ENCODE results near the gene ZNF138. TPM values are rescaled to one million over a fixed set of nuclear protein-coding genes. Genes with fewer than 3 reads are reported as not detected.

ZNF138 gene
- total RNA-seq, 1 donor from 2014 or later = 61.2 TPM

GRCh38 chr7:64872351-64873154 lies 78.3 kb downstream of the ZNF138 start:
- peaks cover 45% of the 10 kb centered on the region for H3K9me3 Mint-ChIP-seq

GRCh38 chr7:64873155-64873500 lies 78.9 kb downstream of the ZNF138 start:
- H3K27me3 Mint-ChIP-seq (ENCODE audit: insufficient read depth, low read depth) = peaks cover 19% of the 10 kb centered on the region
- TF ChIP-seq EZH2phosphoT487 (IDR thresholded peaks at IDR 0.05) (no peak), CTCF (IDR thresholded peaks at IDR 0.05) (no peak), EZH2 (IDR thresholded peaks at IDR 0.05) (no peak)
- Histone ChIP-seq H3K9ac (no peak overlapping the region), H3K4me1 (no peaks in the 10 kb centered on the region), H3K9me3 (ENCODE audit: low read depth) (no peaks in the 10 kb centered on the region), H4K20me1 (ENCODE audit: low read depth) (no peaks in the 10 kb centered on the region), H3K4me2 (no peak overlapping the region), H3K4me3 (no peak overlapping the region), H3F3A (ENCODE audit: low read depth) (no peaks in the 10 kb centered on the region), H3K27ac (no peak overlapping the region), H3K79me2 (ENCODE audit: low read depth) (no peaks in the 10 kb centered on the region), H3K36me3 (no peaks in the 10 kb centered on the region), H2AFZ (replicated peaks) (no peak overlapping the region), H3K27me3 (no peaks in the 10 kb centered on the region)
- no peak overlapping the region for H3K4me3 Mint-ChIP-seq
- H3K4me1 Mint-ChIP-seq = peaks cover 3% of the 10 kb centered on the region
- no peak overlapping the region for H3K27ac Mint-ChIP-seq
- H3K9me3 Mint-ChIP-seq = peaks cover 50% of the 10 kb centered on the region
- DNase-seq (ENCODE audit: low spot score) = no peak
- no peaks in the 10 kb centered on the region for H3K36me3 Mint-ChIP-seq

More at GRCh38 chr7:64872351-64873154, 78.3 kb downstream of the ZNF138 start:
- Mint-ChIP-seq H3K27me3 (ENCODE audit: insufficient read depth, low read depth) (peaks cover 18% of the 10 kb centered on the region), H3K4me1 (peaks cover 3% of the 10 kb centered on the region), H3K36me3 (no peaks in the 10 kb centered on the region), H3K27ac (no peak overlapping the region), H3K4me3 (no peak overlapping the region)
- no peaks in the 10 kb centered on the region for H3K9me3 ChIP-seq (ENCODE audit: low read depth)
- H3K27me3 ChIP-seq = no peaks in the 10 kb centered on the region
- no peak for TF ChIP-seq EZH2 (IDR thresholded peaks at IDR 0.05)
- TF ChIP-seq EZH2phosphoT487 (IDR thresholded peaks at IDR 0.05) = no peak
- TF ChIP-seq CTCF (IDR thresholded peaks at IDR 0.05) = no peak
- no peak for DNase-seq (ENCODE audit: low spot score)
- H3K36me3 ChIP-seq = no peaks in the 10 kb centered on the region
- H3K79me2 ChIP-seq (ENCODE audit: low read depth) = no peaks in the 10 kb centered on the region
- no peaks in the 10 kb centered on the region for H4K20me1 ChIP-seq (ENCODE audit: low read depth)
- H3K9ac ChIP-seq = no peak overlapping the region
- no peak overlapping the region for H3K4me3 ChIP-seq
- no peak overlapping the region for H3K27ac ChIP-seq
- H3K4me2 ChIP-seq = no peak overlapping the region
- no peaks in the 10 kb centered on the region for H3K4me1 ChIP-seq
- no peaks in the 10 kb centered on the region for H3F3A ChIP-seq (ENCODE audit: low read depth)
- no peak overlapping the region for H2AFZ ChIP-seq (replicated peaks)

- Mint-ChIP-seq H3K4me1 (peaks cover 3% of the 10 kb centered on the region), H3K4me3 (no peak overlapping the region), H3K36me3 (no peaks in the 10 kb centered on the region), H3K9me3 (peaks cover 47% of the 10 kb centered on the region), H3K27me3 (ENCODE audit: insufficient read depth, low read depth) (peaks cover 17% of the 10 kb centered on the region), H3K27ac (no peak overlapping the region)
- no peak overlapping the region for H3K9ac ChIP-seq
- H3K4me3 ChIP-seq = no peak overlapping the region
- no peak overlapping the region for H3K4me2 ChIP-seq
- H3F3A ChIP-seq (ENCODE audit: low read depth) = no peaks in the 10 kb centered on the region
- H3K4me1 ChIP-seq = no peaks in the 10 kb centered on the region
- H4K20me1 ChIP-seq (ENCODE audit: low read depth) = no peaks in the 10 kb centered on the region
- H3K9me3 ChIP-seq (ENCODE audit: low read depth) = no peaks in the 10 kb centered on the region
- no peaks in the 10 kb centered on the region for H3K27me3 ChIP-seq
- no peaks in the 10 kb centered on the region for H3K79me2 ChIP-seq (ENCODE audit: low read depth)
- no peak overlapping the region for H2AFZ ChIP-seq (replicated peaks)
- no peaks in the 10 kb centered on the region for H3K36me3 ChIP-seq
- H3K27ac ChIP-seq = no peak overlapping the region
- no peak for DNase-seq (ENCODE audit: low spot score)
- TF ChIP-seq EZH2phosphoT487 (IDR thresholded peaks at IDR 0.05) (no peak), EZH2 (IDR thresholded peaks at IDR 0.05) (no peak), CTCF (IDR thresholded peaks at IDR 0.05) (no peak)
Measured at GRCh38 chr7:64873517-64873916, 79.3 kb downstream of the ZNF138 start.
